K562 (cell line): Measurements from ENCODE around the gene GLT6D1. TPM values are rescaled to one million over a fixed set of nuclear protein-coding genes. Genes with fewer than 3 reads are reported as not detected.

Source experiments
- ATAC-seq: fragments of 200-7000 bp; cut with Tn5 transposase; 3 replicates; pipeline ENCODE4 v1.9.1; 2020; ENCODE audit warnings: moderate library complexity
- BruUV-seq: library from RNA; stranded (reverse); fragments of 400-500 nt; replicated peaks from 2 replicates; lab custom pipeline; 2021; lab: Mats Ljungman, UMichigan
- CTCF ChIA-PET: fragments of 300-600 bp; formaldehyde crosslinking; extraction: SDS; loops from one replicate; lab custom pipeline; 2021; ENCODE audit warnings: low intra/inter-chr PET ratio; lab: Yijun Ruan, JAX
- POLR2A ChIA-PET: fragments of 300-600, 350-650 bp; sonication (Branson Sonifier 250); formaldehyde crosslinking; extraction: SDS; loops from one replicate; lab custom pipeline; 2021; ENCODE audit warnings: antibody characterized with exemption, inconsistent platforms; lab: Yijun Ruan, JAX
- DNase-seq, 4 experiments: peaks; one replicate each; pipeline versions ENCODE4 v3.0.0 to v3.0.0-alpha.2; 2011 to 2018; ENCODE audit warnings: low spot score in 3 of 4, mixed read lengths in 3 of 4; ENCODE audit errors: extremely low read depth in 1 of 4
- FAIRE-seq: peaks from 2 replicates; lab custom pipeline; 2011; peaks lifted over from hg19 to GRCh38; lab: Jason Lieb, UNC
- H2AFZ ChIP-seq: 2 replicates; pipeline ENCODE4 v1.6.0; 2011; ENCODE audit warnings: low read depth, low read length, control low read depth, inconsistent platforms
- H3K27ac ChIP-seq: fragments of 200-600 bp; 3 replicates; pipeline ENCODE4 v1.8.0; 2011; ENCODE audit warnings: low read depth, mild to moderate bottlenecking, control low read depth, inconsistent platforms, low read length, moderate library complexity, mixed read lengths; ENCODE audit errors: extremely low read depth
- H3K27me3 ChIP-seq, 2 experiments: fragments of 300-600 bp in 1 of 2; 2 replicates in 1 of 2; 3 replicates in 1 of 2; pipeline versions ENCODE4 v1.6.0 to v1.8.0; 2011; ENCODE audit warnings: inconsistent platforms in 2 of 2, low read length in 2 of 2, mild to moderate bottlenecking in 1 of 2, mixed read lengths in 1 of 2, moderate library complexity in 1 of 2; ENCODE audit not compliant: control insufficient read depth in 2 of 2, insufficient read depth in 2 of 2
- H3K36me3 ChIP-seq: fragments of 300-600 bp; 3 replicates; pipeline ENCODE4 v1.8.0; 2011; ENCODE audit warnings: mild to moderate bottlenecking, low read length, inconsistent platforms; ENCODE audit not compliant: control insufficient read depth, insufficient read depth
- H3K4me1 ChIP-seq, 2 experiments: fragments of 200-600 bp in 1 of 2; replicated peaks in 1 of 2; 2 replicates in 1 of 2; 3 replicates in 1 of 2; pipeline versions ENCODE4 v1.5.1 to v1.8.0; 2011; ENCODE audit warnings: inconsistent platforms in 2 of 2, low read length in 2 of 2, mild to moderate bottlenecking in 1 of 2, mixed read lengths in 1 of 2, moderate library complexity in 1 of 2; ENCODE audit not compliant: control insufficient read depth in 2 of 2, insufficient read depth in 2 of 2
- H3K4me2 ChIP-seq: 2 replicates; pipeline ENCODE4 v1.6.1; 2011; ENCODE audit warnings: low read length, control low read depth, inconsistent platforms, mixed read lengths; ENCODE audit not compliant: insufficient read depth
- H3K4me3 ChIP-seq: fragments of 200-600 bp; sonication (generic), shearing (Covaris generic); 2 replicates; pipeline ENCODE4 v1.5.1; 2016; ENCODE audit warnings: control low read depth, inconsistent platforms
- H3K79me2 ChIP-seq: fragments of 200-600 bp; 3 replicates; pipeline ENCODE4 v1.8.0; 2011; ENCODE audit warnings: low read length, inconsistent platforms; ENCODE audit not compliant: control insufficient read depth, insufficient read depth
- H3K9ac ChIP-seq, 2 experiments: 2 replicates each; pipeline versions ENCODE4 v1.6.0 to v1.6.1; 2011; ENCODE audit warnings: low read depth in 2 of 2, low read length in 2 of 2, control low read depth in 1 of 2, inconsistent platforms in 1 of 2, mild to moderate bottlenecking in 1 of 2, mixed read lengths in 1 of 2; ENCODE audit not compliant: insufficient read depth in 1 of 2
- H3K9me1 ChIP-seq: one replicate; pipeline ENCODE4 v1.6.0; 2011; ENCODE audit warnings: inconsistent platforms, mild to moderate bottlenecking, low read length, moderate library complexity; ENCODE audit not compliant: control insufficient read depth, insufficient read depth
- H3K9me3 ChIP-seq: replicated peaks from 2 replicates; pipeline ENCODE4 v1.5.1; 2011; ENCODE audit warnings: low read depth, low read length, inconsistent platforms; ENCODE audit not compliant: control insufficient read depth, insufficient read depth
- H4K20me1 ChIP-seq: replicated peaks from 2 replicates; pipeline ENCODE4 v1.6.1; 2011; ENCODE audit warnings: low read length, inconsistent platforms, mixed read lengths; ENCODE audit not compliant: control insufficient read depth, insufficient read depth
- C11orf30 ChIP-seq: fragments of 450-650 bp; IDR thresholded peaks from 2 replicates; pipeline ENCODE4 v1.6.1; 2016; ENCODE audit warnings: low read depth, mild to moderate bottlenecking
- CBX3 ChIP-seq, 2 experiments: IDR thresholded peaks; 1 replicate in 1 of 2; 2 replicates in 1 of 2; pipeline ENCODE4 v1.6.1; 2012; ENCODE audit warnings: inconsistent platforms in 2 of 2, low read length in 2 of 2, borderline replicate concordance in 1 of 2, control low read depth in 1 of 2
- CGGBP1 ChIP-seq: fragments of 250-450 bp; sonication (Bioruptor Pico); IDR thresholded peaks from 2 replicates; pipeline ENCODE4 v1.9.0; 2021; ENCODE audit warnings: mild to moderate bottlenecking
- CSDE1 ChIP-seq, 2 experiments: fragments of 450-650 bp; IDR thresholded peaks; 2 replicates each; pipeline ENCODE4 v1.6.1; 2016; ENCODE audit warnings: mild to moderate bottlenecking in 1 of 2
- E2F3 ChIP-seq: fragments of 250-450 bp; sonication (Bioruptor Pico); IDR thresholded peaks from 2 replicates; pipeline ENCODE4 v1.4.0; 2020; ENCODE audit warnings: mild to moderate bottlenecking
- FOXP1 ChIP-seq: sonication (generic); formaldehyde crosslinking; IDR thresholded peaks from 2 replicates; pipeline ENCODE4 v1.8.0; 2022; ENCODE audit warnings: mild to moderate bottlenecking, missing genetic modification reagents
- IRF9 ChIP-seq: fragments of 450-650 bp; IDR thresholded peaks from 2 replicates; pipeline ENCODE4 v1.6.1; 2016; ENCODE audit warnings: missing biosample characterization, missing genetic modification characterization
- KLF10 ChIP-seq: fragments of 250-450 bp; sonication (Bioruptor Pico); IDR thresholded peaks from 2 replicates; pipeline ENCODE4 v1.6.1; 2021; ENCODE audit warnings: matching md5 sums
- NCOR1 ChIP-seq: fragments of 450-650 bp; IDR thresholded peaks from 2 replicates; pipeline ENCODE4 v1.6.1; 2016; ENCODE audit warnings: mild to moderate bottlenecking, moderate library complexity
- PML ChIP-seq: IDR thresholded peaks from 2 replicates; pipeline ENCODE4 v1.6.1; 2012; ENCODE audit warnings: low read length, inconsistent platforms
- SAFB2 ChIP-seq: fragments of 200-400 bp; formaldehyde crosslinking; IDR thresholded peaks from 2 replicates; pipeline ENCODE4 v1.6.1; 2018; ENCODE audit warnings: borderline replicate concordance, low read length, low read depth, moderate library complexity; ENCODE audit not compliant: severe bottlenecking
- SP2 ChIP-seq: IDR thresholded peaks from 2 replicates; pipeline ENCODE4 v1.6.1; 2011; ENCODE audit warnings: mild to moderate bottlenecking, low read depth, low read length, moderate library complexity; ENCODE audit not compliant: poor library complexity, severe bottlenecking; ENCODE audit errors: extremely low read depth
- TFAM ChIP-seq: fragments of 250-450 bp; sonication (Bioruptor Pico); conservative IDR thresholded peaks from 2 replicates; pipeline ENCODE4 v1.5.0; 2021; ENCODE audit warnings: mild to moderate bottlenecking, moderate library complexity
- ZKSCAN1 ChIP-seq: fragments of 150-350 bp; IDR thresholded peaks from 2 replicates; pipeline ENCODE4 v1.6.1; 2016; ENCODE audit warnings: low read depth, low read length
- ZNF507 ChIP-seq: conservative IDR thresholded peaks from 2 replicates; pipeline ENCODE4 v1.6.1; 2017; ENCODE audit warnings: missing genetic modification characterization, missing compliant biosample characterization
- ZNF766 ChIP-seq: fragments of 200-800 bp; sonication (Bioruptor generic); conservative IDR thresholded peaks from 2 replicates; pipeline ENCODE4 v1.6.1; 2016; ENCODE audit warnings: missing genetic modification characterization, missing compliant biosample characterization
- ZNF79 ChIP-seq: fragments of 250-450 bp; sonication (Bioruptor Pico); IDR thresholded peaks from 2 replicates; pipeline ENCODE4 v1.4.0; 2020; ENCODE audit warnings: low read depth, mild to moderate bottlenecking, moderate library complexity
- WGBS: fragments of 100-300 bp; shearing (Covaris generic); methylation state at CpG from one replicate; pipeline ENCODE4 v1.1.6; 2016; ENCODE audit warnings: low coverage, mixed read lengths; ENCODE audit not compliant: insufficient coverage; ENCODE audit errors: missing lambda C conversion rate; 5-methylcytosine and 5-hydroxymethylcytosine counted together
- in situ Hi-C: fragments of 300-500 bp; cut with MboI; formaldehyde crosslinking; loops from 4 replicates; pipeline ENCODE4 v1.15.0; 2018; ENCODE audit warnings: inconsistent platforms, mixed read lengths
- intact Hi-C: fragments of 100-400 bp; cut with micrococcal nuclease; formaldehyde crosslinking; loops from 2 replicates; pipeline ENCODE4 v1.14.2; 2022
- polyA plus RNA-seq, 8 experiments: library from polyadenylated mRNA; depleted of rRNA in 4 of 8; stranded (reverse) in 5 of 8; unstranded in 3 of 8; fragments of >200 nt; fragmentation: Nextera tagmentation in 2 of 8; fragmentation: Illumina TruSeq in 1 of 8; extraction: Ambion mirVana in 2 of 8; extraction: Trizol in 1 of 8; gene quantifications; 2 replicates each; pipeline versions ENCODE4 v1.2.1 to v1.2.3, GENCODE V29; 2011 to 2014; ENCODE audit warnings: inconsistent platforms in 1 of 8, missing spikeins in 1 of 8
- total RNA-seq, 7 experiments: library from RNA; depleted of rRNA in 6 of 7; stranded (reverse); fragments of >200 nt in 6 of 7; fragmentation: Illumina TruSeq in 2 of 7; extraction: Trizol in 2 of 7; gene quantifications; 2 replicates each; pipeline versions ENCODE4 v1.2.1 to v1.2.3, GENCODE V29; 2011 to 2021; ENCODE audit warnings: low replicate concordance in 1 of 7

GLT6D1 gene
- total and polyA plus RNA-seq, 9 of the 15 experiments (the other 6 are each of a cell fraction or from before 2014, with no cell fraction given): not detected

DNA sequence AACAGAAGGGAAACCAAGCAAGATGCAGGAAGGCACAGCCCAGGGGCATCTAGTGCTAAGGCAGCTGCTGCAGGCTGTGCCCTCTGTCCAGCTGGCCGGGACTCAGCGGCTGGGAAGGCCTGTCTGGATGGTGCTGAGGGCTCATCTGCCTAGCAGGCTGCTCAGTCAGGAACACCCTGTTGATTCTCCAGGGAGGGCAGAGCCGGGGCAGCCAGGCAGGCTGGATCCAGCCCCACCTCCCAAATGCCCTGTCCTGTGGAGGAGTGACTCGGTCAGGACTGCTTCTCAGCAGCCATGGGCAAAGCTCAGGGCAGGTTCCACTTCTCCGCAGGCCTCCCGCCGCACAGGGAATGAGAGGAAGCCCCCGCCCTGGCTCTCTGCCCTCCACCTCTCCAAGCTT is 16.0 kb upstream of the GLT6D1 start:
- Histone ChIP-seq H3K27ac (no peak overlapping the region), H3K27me3 (peaks cover 28 to 54% of the 10 kb centered on the region in 2 experiments), H3K36me3 (no peaks in the 10 kb centered on the region), H3K4me1 (no peaks in the 10 kb centered on the region), H3K9me3 (no peaks in the 10 kb centered on the region; the same call in 1 of the 2 replicates), H3K9ac (no peak overlapping the region), H4K20me1 (no peaks in the 10 kb centered on the region; the same call in none of the 2 replicates), H3K79me2 (no peaks in the 10 kb centered on the region), H3K4me2 (no peak overlapping the region), H3K4me3 (no peak overlapping the region), H2AFZ (no peak overlapping the region), H3K9me1 (no peaks in the 10 kb centered on the region)
- DNase-seq: no peak
- FAIRE-seq: no peak
- 0% methylated on average over 8 of the region's 8 CpGs for WGBS
- ChIA-PET CTCF (no interaction called here), POLR2A (interaction anchor here (0.6 kb wide), 3 partner anchors 21 to 1341 kb away, joined by 3 read pairs; no protein-coding TSS in a partner anchor)
- TF ChIP-seq ZNF507: no peak
- TF ChIP-seq IRF9 (tag): no peak
- no peak for TF ChIP-seq C11orf30
- TF ChIP-seq ZNF79 (CRISPR knock-in tag): no peak
- no peak for TF ChIP-seq CSDE1 (IDR thresholded peaks at IDR 0.05)
- no peak for TF ChIP-seq KLF10
- no peak for TF ChIP-seq CBX3 (IDR thresholded peaks at IDR 0.05; ENCODE audit: borderline replicate concordance in 1 of 2, low read length in 2 of 2)
- no peak for TF ChIP-seq CGGBP1 (CRISPR knock-in tag)
- TF ChIP-seq E2F3 (CRISPR knock-in tag): no peak
- TF ChIP-seq SAFB2: no peak
- TF ChIP-seq FOXP1 (CRISPR knock-in tag): no peak
- TF ChIP-seq PML: no peak
- TF ChIP-seq SP2: no peak
- TF ChIP-seq ZNF766 (CRISPR knock-in tag): no peak
- no peak for TF ChIP-seq TFAM (CRISPR knock-in tag)
- no peak for TF ChIP-seq ZKSCAN1
- no peak for TF ChIP-seq NCOR1
- ATAC-seq: no peak
- in situ Hi-C loops: no loop called here
- no TSS peak for BruUV-seq
- intact Hi-C loops: no loop called here
